Loucy (cell line): ENCODE measurements around the gene SLC7A1.

Experiments
- H2AFZ ChIP-seq: fragments of 200-600 bp; sonication (generic); 2 replicates; pipeline ENCODE4 v1.6.0; 2016; ENCODE audit warnings: antibody characterized with exemption, mild to moderate bottlenecking, low read length, moderate library complexity
- H3F3A ChIP-seq: fragments of 200-600 bp; 2 replicates; pipeline ENCODE4 v1.6.0; 2016; ENCODE audit warnings: antibody characterized with exemption, low read depth, mild to moderate bottlenecking
- H3K27me3 ChIP-seq: fragments of 200-600 bp; sonication (generic); 2 replicates; pipeline ENCODE4 v1.6.1; 2014; ENCODE audit warnings: low read length, mild to moderate bottlenecking; ENCODE audit not compliant: insufficient read depth, poor library complexity, severe bottlenecking
- H3K36me3 ChIP-seq: fragments of 200-600 bp; sonication (generic); 2 replicates; pipeline ENCODE4 v1.6.1; 2016; ENCODE audit warnings: low read length; ENCODE audit not compliant: insufficient read depth
- H3K4me1 ChIP-seq: fragments of 200-600 bp; sonication (generic); 2 replicates; pipeline ENCODE4 v1.5.1; 2014; ENCODE audit warnings: low read length, mild to moderate bottlenecking; ENCODE audit not compliant: insufficient read depth, poor library complexity, severe bottlenecking
- H3K4me2 ChIP-seq: fragments of 200-600 bp; sonication (generic); 2 replicates; pipeline ENCODE4 v1.6.0; 2014; ENCODE audit warnings: antibody characterized with exemption, low read length, low read depth, mild to moderate bottlenecking; ENCODE audit not compliant: poor library complexity, severe bottlenecking
- H3K4me3 ChIP-seq: fragments of 200-600 bp; sonication (generic); 2 replicates; pipeline ENCODE4 v1.5.1; 2014; ENCODE audit warnings: low read length, mild to moderate bottlenecking, mixed read lengths; ENCODE audit not compliant: poor library complexity, severe bottlenecking
- H3K79me2 ChIP-seq: fragments of 200-600 bp; sonication (generic); 2 replicates; pipeline ENCODE4 v1.6.1; 2014; ENCODE audit warnings: low read length; ENCODE audit not compliant: insufficient read depth
- H3K9ac ChIP-seq: fragments of 200-600 bp; sonication (generic); 2 replicates; pipeline ENCODE4 v1.6.0; 2014; ENCODE audit warnings: mild to moderate bottlenecking, low read depth, low read length, moderate library complexity; ENCODE audit not compliant: poor library complexity, severe bottlenecking
- H3K9me2 ChIP-seq: fragments of 200-600 bp; sonication (generic); replicated peaks from 2 replicates; pipeline ENCODE4 v1.6.1; 2016; ENCODE audit warnings: low read depth, low read length, mixed read lengths
- H3K9me3 ChIP-seq: fragments of 200-600 bp; sonication (generic); 2 replicates; pipeline ENCODE4 v1.6.1; 2014; ENCODE audit warnings: mild to moderate bottlenecking, antibody characterized with exemption, low read length, low read depth; ENCODE audit not compliant: insufficient read depth
- H4K20me1 ChIP-seq: fragments of 200-600 bp; sonication (generic); 2 replicates; pipeline ENCODE4 v1.6.0; 2014; ENCODE audit warnings: antibody characterized with exemption, low read length, mild to moderate bottlenecking; ENCODE audit not compliant: insufficient read depth, poor library complexity, severe bottlenecking
- EZH2phosphoT487 ChIP-seq: fragments of 200-600 bp; IDR thresholded peaks from 2 replicates; pipeline ENCODE4 v1.6.1; 2018; ENCODE audit warnings: antibody characterized with exemption, mild to moderate bottlenecking, moderate library complexity, borderline replicate concordance
- TF ChIP-seq, protein P1 (sequence below): fragments of 200-600 bp; sonication (generic); conservative IDR thresholded peaks from 2 replicates; pipeline ENCODE4 v1.5.1; 2014; ENCODE audit warnings: mild to moderate bottlenecking, antibody characterized with exemption, low read length

Gene SLC7A1

DNA sequence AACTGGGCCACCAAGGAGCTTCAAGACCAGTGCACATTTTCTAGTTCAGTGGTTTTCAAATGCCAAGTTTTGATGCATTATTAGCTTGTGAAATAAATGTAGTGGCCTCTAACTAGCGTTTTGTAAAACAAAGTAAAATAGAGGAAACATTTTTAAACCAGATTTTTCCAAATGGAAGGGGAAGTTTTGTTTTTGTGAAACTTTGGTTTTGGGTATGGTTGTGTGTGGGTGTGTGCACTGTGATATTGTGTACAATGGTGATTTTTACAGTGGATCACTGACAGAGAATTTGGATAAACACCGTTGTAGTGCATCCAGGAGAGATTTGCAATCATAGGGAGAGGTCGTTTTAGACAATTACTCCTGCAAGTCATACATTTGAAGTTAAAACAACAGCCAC is 108.9 kb downstream of the SLC7A1 start:
- Histone ChIP-seq H3K4me3 (no peak overlapping the region), H3K9me2 (no peaks in the 10 kb centered on the region), H4K20me1 (no peaks in the 10 kb centered on the region), H3F3A (no peaks in the 10 kb centered on the region), H3K9me3 (no peaks in the 10 kb centered on the region), H3K4me1 (no peaks in the 10 kb centered on the region), H2AFZ (no peak overlapping the region), H3K4me2 (no peak overlapping the region), H3K79me2 (no peaks in the 10 kb centered on the region), H3K36me3 (no peaks in the 10 kb centered on the region), H3K9ac (no peak overlapping the region), H3K27me3 (no peaks in the 10 kb centered on the region)
- no peak for TF ChIP-seq EZH2phosphoT487
- TF ChIP-seq, protein P1, sequence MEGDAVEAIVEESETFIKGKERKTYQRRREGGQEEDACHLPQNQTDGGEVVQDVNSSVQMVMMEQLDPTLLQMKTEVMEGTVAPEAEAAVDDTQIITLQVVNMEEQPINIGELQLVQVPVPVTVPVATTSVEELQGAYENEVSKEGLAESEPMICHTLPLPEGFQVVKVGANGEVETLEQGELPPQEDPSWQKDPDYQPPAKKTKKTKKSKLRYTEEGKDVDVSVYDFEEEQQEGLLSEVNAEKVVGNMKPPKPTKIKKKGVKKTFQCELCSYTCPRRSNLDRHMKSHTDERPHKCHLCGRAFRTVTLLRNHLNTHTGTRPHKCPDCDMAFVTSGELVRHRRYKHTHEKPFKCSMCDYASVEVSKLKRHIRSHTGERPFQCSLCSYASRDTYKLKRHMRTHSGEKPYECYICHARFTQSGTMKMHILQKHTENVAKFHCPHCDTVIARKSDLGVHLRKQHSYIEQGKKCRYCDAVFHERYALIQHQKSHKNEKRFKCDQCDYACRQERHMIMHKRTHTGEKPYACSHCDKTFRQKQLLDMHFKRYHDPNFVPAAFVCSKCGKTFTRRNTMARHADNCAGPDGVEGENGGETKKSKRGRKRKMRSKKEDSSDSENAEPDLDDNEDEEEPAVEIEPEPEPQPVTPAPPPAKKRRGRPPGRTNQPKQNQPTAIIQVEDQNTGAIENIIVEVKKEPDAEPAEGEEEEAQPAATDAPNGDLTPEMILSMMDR, result no peak

- Histone ChIP-seq H3K4me2 (no peak overlapping the region), H2AFZ (no peak overlapping the region), H3K36me3 (no peaks in the 10 kb centered on the region), H3K27me3 (no peaks in the 10 kb centered on the region), H3K79me2 (no peaks in the 10 kb centered on the region), H3K9ac (no peak overlapping the region), H3F3A (no peaks in the 10 kb centered on the region), H3K9me2 (no peaks in the 10 kb centered on the region), H4K20me1 (no peaks in the 10 kb centered on the region), H3K4me3 (no peak overlapping the region), H3K4me1 (no peaks in the 10 kb centered on the region), H3K9me3 (no peaks in the 10 kb centered on the region)
- TF ChIP-seq, protein P1, result no peak
- TF ChIP-seq EZH2phosphoT487, result no peak
Observed at GRCh38 chr13:29484796-29485195, 110.7 kb downstream of the SLC7A1 start.

- Histone ChIP-seq H3K79me2 (no peaks in the 10 kb centered on the region), H3K9me2 (no peaks in the 10 kb centered on the region), H3F3A (no peaks in the 10 kb centered on the region), H3K4me2 (no peak overlapping the region), H2AFZ (no peak overlapping the region), H3K4me3 (no peak overlapping the region), H4K20me1 (no peaks in the 10 kb centered on the region), H3K4me1 (no peaks in the 10 kb centered on the region), H3K9ac (no peak overlapping the region), H3K36me3 (no peaks in the 10 kb centered on the region), H3K9me3 (no peaks in the 10 kb centered on the region), H3K27me3 (no peaks in the 10 kb centered on the region)
- no peak for TF ChIP-seq EZH2phosphoT487
- TF ChIP-seq, protein P1, result no peak
Observed at GRCh38 chr13:29484236-29484635, 111.3 kb downstream of the SLC7A1 start.
